Loucy (cell line): ENCODE results near the gene PDZD7.

Experiments
- H2AFZ ChIP-seq: fragments of 200-600 bp; sonication (generic); 2 replicates; pipeline ENCODE4 v1.6.0; 2016; ENCODE audit warnings: antibody characterized with exemption, mild to moderate bottlenecking, low read length, moderate library complexity
- H3F3A ChIP-seq: fragments of 200-600 bp; 2 replicates; pipeline ENCODE4 v1.6.0; 2016; ENCODE audit warnings: antibody characterized with exemption, low read depth, mild to moderate bottlenecking
- H3K27me3 ChIP-seq: fragments of 200-600 bp; sonication (generic); 2 replicates; pipeline ENCODE4 v1.6.1; 2014; ENCODE audit warnings: low read length, mild to moderate bottlenecking; ENCODE audit not compliant: insufficient read depth, poor library complexity, severe bottlenecking
- H3K36me3 ChIP-seq: fragments of 200-600 bp; sonication (generic); 2 replicates; pipeline ENCODE4 v1.6.1; 2016; ENCODE audit warnings: low read length; ENCODE audit not compliant: insufficient read depth
- H3K4me1 ChIP-seq: fragments of 200-600 bp; sonication (generic); 2 replicates; pipeline ENCODE4 v1.5.1; 2014; ENCODE audit warnings: low read length, mild to moderate bottlenecking; ENCODE audit not compliant: insufficient read depth, poor library complexity, severe bottlenecking
- H3K4me2 ChIP-seq: fragments of 200-600 bp; sonication (generic); 2 replicates; pipeline ENCODE4 v1.6.0; 2014; ENCODE audit warnings: antibody characterized with exemption, low read length, low read depth, mild to moderate bottlenecking; ENCODE audit not compliant: poor library complexity, severe bottlenecking
- H3K4me3 ChIP-seq: fragments of 200-600 bp; sonication (generic); 2 replicates; pipeline ENCODE4 v1.5.1; 2014; ENCODE audit warnings: low read length, mild to moderate bottlenecking, mixed read lengths; ENCODE audit not compliant: poor library complexity, severe bottlenecking
- H3K79me2 ChIP-seq: fragments of 200-600 bp; sonication (generic); 2 replicates; pipeline ENCODE4 v1.6.1; 2014; ENCODE audit warnings: low read length; ENCODE audit not compliant: insufficient read depth
- H3K9ac ChIP-seq: fragments of 200-600 bp; sonication (generic); 2 replicates; pipeline ENCODE4 v1.6.0; 2014; ENCODE audit warnings: mild to moderate bottlenecking, low read depth, low read length, moderate library complexity; ENCODE audit not compliant: poor library complexity, severe bottlenecking
- H3K9me2 ChIP-seq: fragments of 200-600 bp; sonication (generic); replicated peaks from 2 replicates; pipeline ENCODE4 v1.6.1; 2016; ENCODE audit warnings: low read depth, low read length, mixed read lengths
- H3K9me3 ChIP-seq: fragments of 200-600 bp; sonication (generic); 2 replicates; pipeline ENCODE4 v1.6.1; 2014; ENCODE audit warnings: mild to moderate bottlenecking, antibody characterized with exemption, low read length, low read depth; ENCODE audit not compliant: insufficient read depth
- H4K20me1 ChIP-seq: fragments of 200-600 bp; sonication (generic); 2 replicates; pipeline ENCODE4 v1.6.0; 2014; ENCODE audit warnings: antibody characterized with exemption, low read length, mild to moderate bottlenecking; ENCODE audit not compliant: insufficient read depth, poor library complexity, severe bottlenecking
- CTCF ChIP-seq: fragments of 200-600 bp; sonication (generic); conservative IDR thresholded peaks from 2 replicates; pipeline ENCODE4 v1.5.1; 2014; ENCODE audit warnings: mild to moderate bottlenecking, antibody characterized with exemption, low read length
- EZH2phosphoT487 ChIP-seq: fragments of 200-600 bp; IDR thresholded peaks from 2 replicates; pipeline ENCODE4 v1.6.1; 2018; ENCODE audit warnings: antibody characterized with exemption, mild to moderate bottlenecking, moderate library complexity, borderline replicate concordance

Gene PDZD7

GRCh38 chr10:101018600-101019439 lies 12.1 kb downstream of the PDZD7 start:
- Histone ChIP-seq H3K9me3 (no peaks in the 10 kb centered on the region), H3F3A (no peaks in the 10 kb centered on the region; the same call in 1 of the 2 replicates), H3K9ac (no peak overlapping the region), H3K4me1 (no peaks in the 10 kb centered on the region), H3K36me3 (no peaks in the 10 kb centered on the region), H3K9me2 (no peaks in the 10 kb centered on the region), H3K27me3 (no peaks in the 10 kb centered on the region), H3K79me2 (no peaks in the 10 kb centered on the region), H3K4me2 (peak overlapping the region; percentile 48), H3K4me3 (no peak overlapping the region), H4K20me1 (no peaks in the 10 kb centered on the region), H2AFZ (peak overlapping the region; percentile 62; the same call in 1 of the 2 replicates)
- peak; percentile 76 for TF ChIP-seq CTCF
- TF ChIP-seq EZH2phosphoT487: no peak

- H3K9ac ChIP-seq: no peak overlapping the region
- H3K36me3 ChIP-seq: no peaks in the 10 kb centered on the region
- H3K9me3 ChIP-seq: no peaks in the 10 kb centered on the region
- H3F3A ChIP-seq: no peaks in the 10 kb centered on the region; the same call in 1 of the 2 replicates
- H3K79me2 ChIP-seq: no peaks in the 10 kb centered on the region
- H4K20me1 ChIP-seq: no peaks in the 10 kb centered on the region
- no peak overlapping the region for H3K4me3 ChIP-seq
- H3K9me2 ChIP-seq: no peaks in the 10 kb centered on the region
- H3K4me2 ChIP-seq: no peak overlapping the region
- no peak overlapping the region for H2AFZ ChIP-seq
- no peaks in the 10 kb centered on the region for H3K27me3 ChIP-seq
- TF ChIP-seq CTCF (no peak), EZH2phosphoT487 (no peak)
- H3K4me1 ChIP-seq: no peaks in the 10 kb centered on the region
Observed at GRCh38 chr10:101018118-101018599, 12.8 kb downstream of the PDZD7 start.

- Histone ChIP-seq H3K4me2 (no peak overlapping the region), H3K27me3 (no peaks in the 10 kb centered on the region)
- TF ChIP-seq EZH2phosphoT487 (no peak), CTCF (no peak)
Observed at GRCh38 chr10:101016814-101017213, 14.1 kb downstream of the PDZD7 start.

More at GRCh38 chr10:101016814-101017213, 14.1 kb downstream of the PDZD7 start:
- Histone ChIP-seq H3K9me2 (no peaks in the 10 kb centered on the region), H2AFZ (no peak overlapping the region), H3K79me2 (no peaks in the 10 kb centered on the region), H3K4me1 (no peaks in the 10 kb centered on the region), H3K9me3 (no peaks in the 10 kb centered on the region), H4K20me1 (no peaks in the 10 kb centered on the region), H3K36me3 (no peaks in the 10 kb centered on the region), H3K4me3 (no peak overlapping the region), H3K9ac (no peak overlapping the region), H3F3A (no peaks in the 10 kb centered on the region; the same call in 1 of the 2 replicates)
